ENCODE data around the gene MEG3. TPM values are rescaled to one million over a fixed set of nuclear protein-coding genes. Genes with fewer than 3 reads are reported as not detected.

The MEG3 gene
- total RNA-seq, 1 experiment from 2014 or later, result 62.4 TPM

DNA sequence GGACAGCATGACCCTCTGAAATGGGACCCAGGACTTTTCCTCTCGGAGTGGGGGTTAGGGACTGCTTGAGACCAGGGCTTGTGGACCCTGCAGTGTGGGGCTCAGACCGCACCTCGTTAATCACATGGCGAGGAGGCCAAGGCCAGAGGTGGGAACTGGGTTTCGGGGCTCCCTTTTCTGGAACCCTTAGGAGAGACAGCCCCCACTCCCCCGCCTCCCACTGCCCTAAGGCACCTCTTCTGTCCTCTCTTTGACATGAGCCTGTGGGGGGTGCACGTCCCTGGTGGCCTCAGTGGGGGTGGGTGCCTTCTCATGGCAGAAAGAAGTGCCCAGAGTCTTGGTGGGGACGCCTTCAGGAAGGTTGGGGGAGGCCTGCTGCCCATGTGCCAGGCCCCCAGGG is 53.3 kb downstream of the MEG3 start:
- no TSS peak for BruUV-seq (replicated peaks)
- intact Hi-C loops (cut with micrococcal nuclease; ENCODE audit: unreplicated experiment), result no loop called here
- TF ChIP-seq CTCF (IDR thresholded peaks at IDR 0.05) (no peak), SIN3A (IDR thresholded peaks at IDR 0.05; ENCODE audit: borderline replicate concordance, insufficient read depth, low read depth, low read length) (no peak), TCF7L2 (IDR thresholded peaks at IDR 0.05; ENCODE audit: low read depth, low read length) (no peak), POLR2AphosphoS5 (IDR thresholded peaks at IDR 0.05; ENCODE audit: low read depth, low read length) (no peak)
- TF ChIP-seq, protein P1, sequence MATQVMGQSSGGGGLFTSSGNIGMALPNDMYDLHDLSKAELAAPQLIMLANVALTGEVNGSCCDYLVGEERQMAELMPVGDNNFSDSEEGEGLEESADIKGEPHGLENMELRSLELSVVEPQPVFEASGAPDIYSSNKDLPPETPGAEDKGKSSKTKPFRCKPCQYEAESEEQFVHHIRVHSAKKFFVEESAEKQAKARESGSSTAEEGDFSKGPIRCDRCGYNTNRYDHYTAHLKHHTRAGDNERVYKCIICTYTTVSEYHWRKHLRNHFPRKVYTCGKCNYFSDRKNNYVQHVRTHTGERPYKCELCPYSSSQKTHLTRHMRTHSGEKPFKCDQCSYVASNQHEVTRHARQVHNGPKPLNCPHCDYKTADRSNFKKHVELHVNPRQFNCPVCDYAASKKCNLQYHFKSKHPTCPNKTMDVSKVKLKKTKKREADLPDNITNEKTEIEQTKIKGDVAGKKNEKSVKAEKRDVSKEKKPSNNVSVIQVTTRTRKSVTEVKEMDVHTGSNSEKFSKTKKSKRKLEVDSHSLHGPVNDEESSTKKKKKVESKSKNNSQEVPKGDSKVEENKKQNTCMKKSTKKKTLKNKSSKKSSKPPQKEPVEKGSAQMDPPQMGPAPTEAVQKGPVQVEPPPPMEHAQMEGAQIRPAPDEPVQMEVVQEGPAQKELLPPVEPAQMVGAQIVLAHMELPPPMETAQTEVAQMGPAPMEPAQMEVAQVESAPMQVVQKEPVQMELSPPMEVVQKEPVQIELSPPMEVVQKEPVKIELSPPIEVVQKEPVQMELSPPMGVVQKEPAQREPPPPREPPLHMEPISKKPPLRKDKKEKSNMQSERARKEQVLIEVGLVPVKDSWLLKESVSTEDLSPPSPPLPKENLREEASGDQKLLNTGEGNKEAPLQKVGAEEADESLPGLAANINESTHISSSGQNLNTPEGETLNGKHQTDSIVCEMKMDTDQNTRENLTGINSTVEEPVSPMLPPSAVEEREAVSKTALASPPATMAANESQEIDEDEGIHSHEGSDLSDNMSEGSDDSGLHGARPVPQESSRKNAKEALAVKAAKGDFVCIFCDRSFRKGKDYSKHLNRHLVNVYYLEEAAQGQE (IDR thresholded peaks at IDR 0.05; ENCODE audit: insufficient read depth in 1 of 2, low read depth in 2 of 2, low read length in 1 of 2), result no peak
- Histone ChIP-seq H3K4me3 (ENCODE audit: low read depth in 2 of 2, low read length in 2 of 2) (no peak overlapping the region), H3K27me3 (ENCODE audit: control insufficient read depth, insufficient read depth, low read length) (no peaks in the 10 kb centered on the region), H3K36me3 (ENCODE audit: control insufficient read depth, insufficient read depth, low read length) (no peaks in the 10 kb centered on the region), H3K9me3 (ENCODE audit: control insufficient read depth, insufficient read depth, low read depth, low read length) (no peaks in the 10 kb centered on the region), H3K4me1 (ENCODE audit: control insufficient read depth, insufficient read depth, low read length) (no peaks in the 10 kb centered on the region), H3K27ac (ENCODE audit: low read length) (no peak overlapping the region)
- CTCF ChIA-PET, result no interaction called here
- POLR2A ChIA-PET, result no interaction called here
- in situ Hi-C loops (cut with HindIII; ENCODE audit: low pct_unique_long_range_greater_than_20kb, low sequenced_read_pairs), result no loop called here
- ATAC-seq (no peak), DNase-seq (ENCODE audit: low read depth, low spot score) (no peak)

GRCh38 chr14:100879782-100880181 is 53.9 kb downstream of the MEG3 start:
- POLR2A ChIA-PET, result no interaction called here
- intact Hi-C loops (cut with micrococcal nuclease; ENCODE audit: unreplicated experiment), result no loop called here
- H3K36me3 ChIP-seq (ENCODE audit: control insufficient read depth, insufficient read depth, low read length), result no peaks in the 10 kb centered on the region
- CTCF ChIA-PET, result no interaction called here
- DNase-seq (ENCODE audit: low read depth, low spot score) (no peak), ATAC-seq (no peak)
- in situ Hi-C loops (cut with HindIII; ENCODE audit: low pct_unique_long_range_greater_than_20kb, low sequenced_read_pairs), result no loop called here
- no peak for TF ChIP-seq TCF7L2 (IDR thresholded peaks at IDR 0.05; ENCODE audit: low read depth, low read length)
- TF ChIP-seq, protein P1 (IDR thresholded peaks at IDR 0.05; ENCODE audit: insufficient read depth in 1 of 2, low read depth in 2 of 2, low read length in 1 of 2), result no peak
- TF ChIP-seq POLR2AphosphoS5 (IDR thresholded peaks at IDR 0.05; ENCODE audit: low read depth, low read length), result no peak
- no peak for TF ChIP-seq CTCF (IDR thresholded peaks at IDR 0.05)
- no peak for TF ChIP-seq SIN3A (IDR thresholded peaks at IDR 0.05; ENCODE audit: borderline replicate concordance, insufficient read depth, low read depth, low read length)
- no peak overlapping the region for H3K27ac ChIP-seq (ENCODE audit: low read length)
- H3K9me3 ChIP-seq (ENCODE audit: control insufficient read depth, insufficient read depth, low read depth, low read length), result no peaks in the 10 kb centered on the region
- no TSS peak for BruUV-seq (replicated peaks)
- H3K4me1 ChIP-seq (ENCODE audit: control insufficient read depth, insufficient read depth, low read length), result no peaks in the 10 kb centered on the region
- H3K27me3 ChIP-seq (ENCODE audit: control insufficient read depth, insufficient read depth, low read length), result no peaks in the 10 kb centered on the region
- no peak overlapping the region for H3K4me3 ChIP-seq (ENCODE audit: low read depth in 2 of 2, low read length in 2 of 2)

All from Panc1 (cell line).